ENCODE data around the gene CELF1. TPM values are rescaled to one million over a fixed set of nuclear protein-coding genes. Genes with fewer than 3 reads are reported as not detected.

CELF1 gene
- total and polyA plus RNA-seq, 2 donors (not counting 1 experiment from before 2014, with no cell fraction given) = 81.1 to 100 TPM

DNA sequence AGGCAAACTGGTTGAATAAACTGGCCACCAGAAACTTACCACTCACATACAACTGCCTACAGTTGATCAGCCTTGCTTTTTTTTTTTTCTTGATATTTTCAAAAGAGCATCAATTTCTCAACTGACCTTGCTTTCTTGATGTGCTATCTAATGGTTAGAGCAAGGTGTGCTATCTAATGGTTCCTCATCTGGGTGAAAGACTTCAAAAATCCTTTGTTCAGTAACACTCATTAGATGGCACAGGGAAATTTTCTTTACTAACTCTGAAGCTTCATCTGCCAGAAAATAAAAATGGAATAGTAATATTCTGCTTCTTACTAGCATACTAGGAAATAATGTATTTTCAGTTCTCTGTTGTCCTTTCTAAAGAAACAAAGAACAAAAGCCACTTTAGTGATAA, 52.8 kb downstream of the CELF1 start:
- H3K4me3 ChIP-seq (replicated peaks in 1 of 4; ENCODE audit: control extremely low read depth in 1 of 4, insufficient read depth in 1 of 4, low read depth in 3 of 4, low read length in 4 of 4) = no peak overlapping the region
- no peak for TF ChIP-seq CTCF (conservative IDR thresholded peaks at IDR 0.05 in 1 of 2, IDR thresholded peaks at IDR 0.05 in 1 of 2; ENCODE audit: low read depth in 1 of 2, low read length in 2 of 2)
- TF ChIP-seq EZH2 (IDR thresholded peaks at IDR 0.05; ENCODE audit: low read length, missing control alignments) = no peak
- H3K27ac ChIP-seq (ENCODE audit: insufficient read depth, low read length) = no peak overlapping the region
- H4K20me1 ChIP-seq (ENCODE audit: control insufficient read depth, extremely low read depth, insufficient read depth, low read length) = no peaks in the 10 kb centered on the region
- DNase-seq (ENCODE audit: low read depth in 2 of 2) = no peak
- peaks cover 76% of the 10 kb centered on the region for H3K79me2 ChIP-seq (ENCODE audit: control insufficient read depth, insufficient read depth, low read length)
- H3K36me3 ChIP-seq (ENCODE audit: control insufficient read depth, insufficient read depth, low read length) = no peaks in the 10 kb centered on the region
- no peaks in the 10 kb centered on the region for H3K9me3 ChIP-seq (ENCODE audit: control insufficient read depth, insufficient read depth, low read depth, low read length)
- H3K4me1 ChIP-seq (ENCODE audit: control insufficient read depth, extremely low read depth, insufficient read depth, low read length) = no peaks in the 10 kb centered on the region
- no peaks in the 10 kb centered on the region for H3K27me3 ChIP-seq (ENCODE audit: control insufficient read depth, insufficient read depth, low read length)
- H2AFZ ChIP-seq (ENCODE audit: low read length) = no peak overlapping the region
- H3K9ac ChIP-seq (ENCODE audit: insufficient read depth, low read length) = no peak overlapping the region
- H3K4me2 ChIP-seq (ENCODE audit: extremely low read depth, insufficient read depth, low read length) = no peak overlapping the region

GRCh38 chr11:47499614-47500013, 53.3 kb downstream of the CELF1 start:
- DNase-seq (ENCODE audit: low read depth in 2 of 2) = no peak
- H3K27me3 ChIP-seq (ENCODE audit: control insufficient read depth, insufficient read depth, low read length) = no peaks in the 10 kb centered on the region
- no peak for TF ChIP-seq CTCF (conservative IDR thresholded peaks at IDR 0.05 in 1 of 2, IDR thresholded peaks at IDR 0.05 in 1 of 2; ENCODE audit: low read depth in 1 of 2, low read length in 2 of 2)
- TF ChIP-seq EZH2 (IDR thresholded peaks at IDR 0.05; ENCODE audit: low read length, missing control alignments) = no peak
- no peaks in the 10 kb centered on the region for H3K9me3 ChIP-seq (ENCODE audit: control insufficient read depth, insufficient read depth, low read depth, low read length)
- H3K4me2 ChIP-seq (ENCODE audit: extremely low read depth, insufficient read depth, low read length) = no peak overlapping the region
- no peaks in the 10 kb centered on the region for H3K4me1 ChIP-seq (ENCODE audit: control insufficient read depth, extremely low read depth, insufficient read depth, low read length)
- no peak overlapping the region for H3K27ac ChIP-seq (ENCODE audit: insufficient read depth, low read length)
- H2AFZ ChIP-seq (ENCODE audit: low read length) = no peak overlapping the region
- no peaks in the 10 kb centered on the region for H4K20me1 ChIP-seq (ENCODE audit: control insufficient read depth, extremely low read depth, insufficient read depth, low read length)
- H3K79me2 ChIP-seq (ENCODE audit: control insufficient read depth, insufficient read depth, low read length) = peaks cover 76% of the 10 kb centered on the region
- no peak overlapping the region for H3K9ac ChIP-seq (ENCODE audit: insufficient read depth, low read length)
- H3K36me3 ChIP-seq (ENCODE audit: control insufficient read depth, insufficient read depth, low read length) = peaks cover 3% of the 10 kb centered on the region
- no peak overlapping the region for H3K4me3 ChIP-seq (replicated peaks in 1 of 4; ENCODE audit: control extremely low read depth in 1 of 4, insufficient read depth in 1 of 4, low read depth in 3 of 4, low read length in 4 of 4)

DNA sequence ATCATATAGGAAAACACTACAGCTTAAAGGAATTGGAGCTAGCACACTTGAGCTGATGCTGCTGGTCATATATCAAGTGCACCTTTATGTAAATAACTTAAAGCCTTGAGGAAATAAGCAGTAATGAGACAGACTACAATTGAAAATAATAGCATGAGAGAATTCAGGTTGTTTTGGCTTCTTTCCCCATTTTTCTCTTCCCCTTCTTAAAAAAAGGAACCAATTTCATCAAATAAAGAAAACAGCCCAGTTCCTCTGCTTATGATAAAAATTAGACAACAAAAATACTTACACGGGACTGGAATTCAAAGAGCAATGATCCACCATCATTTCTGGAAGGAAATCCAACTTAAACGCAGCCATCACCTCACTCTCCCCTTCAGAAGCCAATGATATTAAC, 53.8 kb downstream of the CELF1 start:
- Histone ChIP-seq H3K9ac (ENCODE audit: insufficient read depth, low read length) (no peak overlapping the region), H3K36me3 (ENCODE audit: control insufficient read depth, insufficient read depth, low read length) (peaks cover 3% of the 10 kb centered on the region)

More for the DNA sequence above, 53.8 kb downstream of the CELF1 start:
- DNase-seq (ENCODE audit: low read depth in 2 of 2) = no peak
- Histone ChIP-seq H2AFZ (ENCODE audit: low read length) (no peak overlapping the region), H3K4me1 (ENCODE audit: control insufficient read depth, extremely low read depth, insufficient read depth, low read length) (no peaks in the 10 kb centered on the region), H3K27ac (ENCODE audit: insufficient read depth, low read length) (no peak overlapping the region), H3K27me3 (ENCODE audit: control insufficient read depth, insufficient read depth, low read length) (no peaks in the 10 kb centered on the region), H4K20me1 (ENCODE audit: control insufficient read depth, extremely low read depth, insufficient read depth, low read length) (no peaks in the 10 kb centered on the region), H3K9me3 (ENCODE audit: control insufficient read depth, insufficient read depth, low read depth, low read length) (no peaks in the 10 kb centered on the region), H3K4me3 (replicated peaks in 1 of 4; ENCODE audit: control extremely low read depth in 1 of 4, insufficient read depth in 1 of 4, low read depth in 3 of 4, low read length in 4 of 4) (no peak overlapping the region), H3K79me2 (ENCODE audit: control insufficient read depth, insufficient read depth, low read length) (peaks cover 74% of the 10 kb centered on the region), H3K4me2 (ENCODE audit: extremely low read depth, insufficient read depth, low read length) (no peak overlapping the region)
- TF ChIP-seq CTCF (conservative IDR thresholded peaks at IDR 0.05 in 1 of 2, IDR thresholded peaks at IDR 0.05 in 1 of 2; ENCODE audit: low read depth in 1 of 2, low read length in 2 of 2) = no peak
- no peak for TF ChIP-seq EZH2 (IDR thresholded peaks at IDR 0.05; ENCODE audit: low read length, missing control alignments)

Measured in fibroblast of lung (primary cell).